ENCODE results near the gene CACNA1A.

Gene CACNA1A

GRCh38 chr19:13347367-13347766 lies 158.9 kb downstream of the CACNA1A start:
- TF ChIP-seq ZNF274 (IDR thresholded peaks at IDR 0.05; ENCODE audit: low read depth, low read length) = no peak
- no peak overlapping the region for H3K4me3 ChIP-seq (ENCODE audit: low read length)

- no peak overlapping the region for H3K4me3 ChIP-seq (ENCODE audit: low read length)
- TF ChIP-seq ZNF274 (IDR thresholded peaks at IDR 0.05; ENCODE audit: low read depth, low read length) = no peak
Measured at GRCh38 chr19:13343514-13343913, 162.8 kb downstream of the CACNA1A start.

GRCh38 chr19:13342672-13343071 lies 163.6 kb downstream of the CACNA1A start:
- no peak for TF ChIP-seq ZNF274 (IDR thresholded peaks at IDR 0.05; ENCODE audit: low read depth, low read length)
- H3K4me3 ChIP-seq (ENCODE audit: low read length) = no peak overlapping the region

- H3K4me3 ChIP-seq (ENCODE audit: low read length) = no peak overlapping the region
- no peak for TF ChIP-seq ZNF274 (IDR thresholded peaks at IDR 0.05; ENCODE audit: low read depth, low read length)
Measured at GRCh38 chr19:13339869-13340268, 166.4 kb downstream of the CACNA1A start.

- H3K4me3 ChIP-seq (ENCODE audit: low read length) = no peak overlapping the region
- TF ChIP-seq ZNF274 (IDR thresholded peaks at IDR 0.05; ENCODE audit: low read depth, low read length) = no peak
Measured at GRCh38 chr19:13337181-13337580, 169.1 kb downstream of the CACNA1A start.

- TF ChIP-seq ZNF274 (IDR thresholded peaks at IDR 0.05; ENCODE audit: low read depth, low read length) = no peak
Measured at GRCh38 chr19:13334801-13335481, 171.3 kb downstream of the CACNA1A start.

GRCh38 chr19:13330285-13330684 lies 176.0 kb downstream of the CACNA1A start:
- H3K4me3 ChIP-seq (ENCODE audit: low read length) = no peak overlapping the region
- TF ChIP-seq ZNF274 (IDR thresholded peaks at IDR 0.05; ENCODE audit: low read depth, low read length) = no peak

More at GRCh38 chr19:13334801-13335481, 171.3 kb downstream of the CACNA1A start:
- no peak overlapping the region for H3K4me3 ChIP-seq (ENCODE audit: low read length)

- TF ChIP-seq ZNF274 (IDR thresholded peaks at IDR 0.05; ENCODE audit: low read depth, low read length) = no peak
- H3K4me3 ChIP-seq (ENCODE audit: low read length) = no peak overlapping the region
Measured at GRCh38 chr19:13329766-13330165, 176.5 kb downstream of the CACNA1A start.

- H3K4me3 ChIP-seq (ENCODE audit: low read length) = no peak overlapping the region
- no peak for TF ChIP-seq ZNF274 (IDR thresholded peaks at IDR 0.05; ENCODE audit: low read depth, low read length)
Measured at GRCh38 chr19:13328241-13328640, 178.0 kb downstream of the CACNA1A start.

GRCh38 chr19:13319526-13319925 lies 186.8 kb downstream of the CACNA1A start:
- H3K4me3 ChIP-seq (ENCODE audit: low read length) = no peak overlapping the region
- no peak for TF ChIP-seq ZNF274 (IDR thresholded peaks at IDR 0.05; ENCODE audit: low read depth, low read length)

- TF ChIP-seq ZNF274 (IDR thresholded peaks at IDR 0.05; ENCODE audit: low read depth, low read length) = no peak
- H3K4me3 ChIP-seq (ENCODE audit: low read length) = no peak overlapping the region
Measured at GRCh38 chr19:13318190-13318589, 188.1 kb downstream of the CACNA1A start.

GRCh38 chr19:13315495-13315894 lies 190.8 kb downstream of the CACNA1A start:
- TF ChIP-seq ZNF274 (IDR thresholded peaks at IDR 0.05; ENCODE audit: low read depth, low read length) = no peak
- no peak overlapping the region for H3K4me3 ChIP-seq (ENCODE audit: low read length)

- H3K4me3 ChIP-seq (ENCODE audit: low read length) = no peak overlapping the region
- TF ChIP-seq ZNF274 (IDR thresholded peaks at IDR 0.05; ENCODE audit: low read depth, low read length) = no peak
Measured at GRCh38 chr19:13314761-13315160, 191.5 kb downstream of the CACNA1A start.

GRCh38 chr19:13313875-13314274 lies 192.4 kb downstream of the CACNA1A start:
- no peak for TF ChIP-seq ZNF274 (IDR thresholded peaks at IDR 0.05; ENCODE audit: low read depth, low read length)
- no peak overlapping the region for H3K4me3 ChIP-seq (ENCODE audit: low read length)

GRCh38 chr19:13309864-13310263 lies 196.4 kb downstream of the CACNA1A start:
- no peak overlapping the region for H3K4me3 ChIP-seq (ENCODE audit: low read length)
- TF ChIP-seq ZNF274 (IDR thresholded peaks at IDR 0.05; ENCODE audit: low read depth, low read length) = no peak

Measured in GM08714 (cell line).